Activated CD4-positive, alpha-beta T cell treated with anti-CD3 and anti-CD28 coated beads for 1 hour (primary cell): Measurements from ENCODE around the gene DOCK9.

Experiments used
- DNase-seq: peaks from one replicate; pipeline ENCODE4 v3.0.0-alpha.2; 2020

The DOCK9 gene

GRCh38 chr13:98941536-98941935 lies 36.3 kb downstream of the DOCK9 start:
- no peak for DNase-seq

GRCh38 chr13:98941126-98941525 lies 36.7 kb downstream of the DOCK9 start:
- no peak for DNase-seq

GRCh38 chr13:98940325-98941001 lies 37.4 kb downstream of the DOCK9 start:
- no peak for DNase-seq

GRCh38 chr13:98939660-98940191 lies 38.1 kb downstream of the DOCK9 start:
- no peak for DNase-seq

GRCh38 chr13:98938801-98939200 lies 39.1 kb downstream of the DOCK9 start:
- no peak for DNase-seq

- DNase-seq = no peak
These were observed 39.9 kb downstream of the DOCK9 start for GRCh38 chr13:98937911-98938381.

- no peak for DNase-seq
These were observed 43.6 kb downstream of the DOCK9 start for GRCh38 chr13:98934243-98934642.

- no peak for DNase-seq
These were observed 47.7 kb downstream of the DOCK9 start for GRCh38 chr13:98930151-98930591.

- DNase-seq = no peak
These were observed 49.6 kb downstream of the DOCK9 start for GRCh38 chr13:98927951-98928927.

- no peak for DNase-seq
These were observed 51.9 kb downstream of the DOCK9 start for GRCh38 chr13:98925949-98926348.

GRCh38 chr13:98923641-98924397 lies 54.0 kb downstream of the DOCK9 start:
- no peak for DNase-seq

- DNase-seq = no peak
These were observed 55.6 kb downstream of the DOCK9 start for GRCh38 chr13:98922306-98922705.

- no peak for DNase-seq
These were observed 56.1 kb downstream of the DOCK9 start for GRCh38 chr13:98921786-98922185.

GRCh38 chr13:98921015-98921580 lies 56.8 kb downstream of the DOCK9 start:
- no peak for DNase-seq

- DNase-seq = no peak
These were observed 58.3 kb downstream of the DOCK9 start for GRCh38 chr13:98919566-98919965.

GRCh38 chr13:98918771-98919170 lies 59.1 kb downstream of the DOCK9 start:
- no peak for DNase-seq

GRCh38 chr13:98917116-98917515 lies 60.7 kb downstream of the DOCK9 start:
- no peak for DNase-seq

- no peak for DNase-seq
These were observed 61.5 kb downstream of the DOCK9 start for GRCh38 chr13:98916403-98916802.

GRCh38 chr13:98915981-98916380 lies 61.9 kb downstream of the DOCK9 start:
- no peak for DNase-seq

GRCh38 chr13:98915563-98915962 lies 62.3 kb downstream of the DOCK9 start:
- no peak for DNase-seq

- DNase-seq = no peak
These were observed 64.1 kb downstream of the DOCK9 start for GRCh38 chr13:98913741-98914140.

- no peak for DNase-seq
These were observed 65.0 kb downstream of the DOCK9 start for GRCh38 chr13:98912846-98913245.
